Stimulated activated CD8-positive, alpha-beta memory T cell treated with anti-CD3 and anti-CD28 coated beads, Interleukin-12 subunit alpha, Interleukin-12 subunit beta, amount 100 ng/mL, for 24 hours (primary cell): Measurements from ENCODE around the gene FADS1.

Experiments used
- DNase-seq: peaks from one replicate; pipeline ENCODE4 v3.0.0-alpha.2; 2020; ENCODE audit errors: extremely low read depth

FADS1 gene

DNA sequence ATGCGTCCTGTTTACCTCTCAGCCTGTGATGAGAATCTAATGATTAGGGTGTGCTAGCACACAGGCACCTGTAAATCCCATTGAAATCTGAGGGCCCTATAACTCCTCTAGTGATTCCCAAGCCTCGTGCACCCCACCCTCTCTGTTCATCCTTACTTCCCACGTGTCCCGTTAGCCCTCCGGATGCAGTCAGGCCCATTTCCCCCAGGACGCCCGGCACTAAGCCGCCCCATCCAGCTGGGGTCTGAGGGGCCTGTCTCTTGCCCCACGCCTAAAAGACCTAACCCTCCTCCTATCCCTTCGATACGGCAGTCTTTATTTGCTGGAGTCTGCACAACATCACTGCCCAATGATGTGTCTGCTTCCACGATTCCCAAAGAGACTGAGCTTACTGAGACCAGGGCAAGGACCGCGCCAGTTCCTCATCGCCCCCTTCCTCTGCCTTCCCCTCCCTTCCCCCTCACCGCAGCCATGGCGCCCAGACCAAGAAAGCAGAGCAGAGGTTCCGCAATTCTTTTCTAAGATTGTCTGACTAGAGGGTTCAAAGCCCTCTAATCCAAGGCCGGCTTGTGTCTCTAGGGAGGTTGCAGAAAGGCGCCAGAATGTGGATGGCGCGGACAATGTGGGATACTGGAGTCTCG is 10.2 kb upstream of the FADS1 start:
- no peak for DNase-seq

DNA sequence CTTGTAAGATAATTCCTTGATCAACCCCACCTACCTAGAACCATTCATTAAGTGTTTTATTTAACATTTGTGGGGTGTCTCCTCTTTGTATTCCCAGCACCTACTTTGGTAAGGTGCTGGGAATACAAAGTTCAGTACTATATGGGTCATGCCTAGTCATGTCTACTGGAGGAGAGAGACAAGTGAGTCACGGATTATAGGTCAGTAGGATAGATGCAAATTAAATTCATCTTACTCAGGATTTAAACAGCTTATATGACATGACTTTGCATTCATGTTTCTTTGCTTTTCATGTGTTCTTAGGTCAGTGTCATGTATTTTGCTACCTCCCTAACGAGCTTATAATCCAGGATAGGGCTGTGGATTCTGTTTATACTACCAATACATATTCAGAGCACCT is 3.4 kb upstream of the FADS1 start:
- no peak for DNase-seq

DNA sequence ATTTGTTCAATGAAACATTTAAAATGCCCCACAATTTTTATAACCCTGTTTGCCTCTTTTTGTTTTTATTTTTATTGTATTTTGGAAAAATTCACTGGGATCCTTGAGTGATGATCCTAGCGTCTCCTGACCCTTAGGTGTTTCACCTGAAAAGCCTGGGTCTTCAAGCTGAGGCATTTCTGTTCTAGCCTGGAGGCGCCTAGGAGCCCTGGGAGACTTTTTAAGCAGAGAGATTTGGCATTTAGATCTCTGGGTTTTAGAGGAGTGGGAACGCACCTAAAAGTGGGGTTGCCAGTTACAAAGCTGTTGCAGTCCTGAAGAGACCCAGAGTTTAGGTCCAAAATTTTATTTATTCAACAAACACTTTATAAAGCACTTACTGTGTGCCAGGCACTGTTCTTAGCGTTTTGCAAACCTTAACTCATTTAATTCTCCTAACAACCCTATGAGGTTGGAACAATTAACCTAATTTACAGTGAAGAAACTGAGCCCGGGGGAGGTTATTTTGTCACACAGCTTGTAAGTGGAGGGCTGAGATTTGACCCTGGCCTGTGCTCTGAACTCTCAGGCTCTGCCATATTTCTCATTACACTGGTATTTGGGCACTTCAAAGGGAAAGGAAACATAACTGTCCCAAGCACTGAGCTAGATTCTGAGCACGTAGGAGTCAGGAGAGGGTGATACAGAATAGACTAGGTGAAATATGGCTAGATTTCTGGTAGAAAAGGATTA is 834 bp upstream of the FADS1 start:
- no peak for DNase-seq

GRCh38 chr11:61815790-61816735 is 740 bp downstream of the FADS1 start:
- DNase-seq: no peak

- DNase-seq: no peak
These were observed 1.6 kb downstream of the FADS1 start for GRCh38 chr11:61814958-61815789.

DNA sequence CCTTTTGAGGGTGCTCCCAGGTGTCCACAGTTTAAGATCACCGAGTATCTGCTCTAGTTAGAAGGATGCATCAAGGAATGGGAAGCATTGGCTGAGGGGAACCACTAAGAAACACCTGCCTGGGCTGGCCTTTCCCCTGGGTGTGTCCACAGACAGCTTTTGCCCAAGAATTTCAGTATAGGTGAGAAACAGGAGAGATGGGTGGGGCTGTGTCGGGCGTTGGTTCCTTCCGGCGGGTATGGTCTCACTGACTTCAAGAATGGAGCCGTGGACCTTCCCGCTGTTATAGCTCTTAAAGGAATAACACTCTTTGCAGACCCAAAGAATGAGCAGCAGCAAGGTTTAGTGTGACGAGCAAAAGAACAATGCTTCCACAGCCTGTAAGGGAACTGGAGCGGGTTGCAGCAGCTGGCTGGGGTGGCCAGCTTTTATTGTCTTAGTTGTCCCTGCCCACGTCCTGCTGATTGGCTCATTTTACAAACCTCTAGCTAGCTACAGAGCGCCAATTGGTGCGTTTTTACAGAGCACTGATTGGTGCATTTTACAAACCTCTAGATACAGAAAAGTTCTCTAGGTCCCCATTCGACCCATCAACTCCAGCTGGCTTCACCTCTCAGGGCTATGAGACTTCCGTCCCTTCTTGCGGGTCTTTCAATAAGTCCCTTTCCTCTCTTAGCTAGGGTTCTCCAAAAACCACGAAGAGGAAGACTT is 2.4 kb downstream of the FADS1 start:
- DNase-seq: no peak

DNA sequence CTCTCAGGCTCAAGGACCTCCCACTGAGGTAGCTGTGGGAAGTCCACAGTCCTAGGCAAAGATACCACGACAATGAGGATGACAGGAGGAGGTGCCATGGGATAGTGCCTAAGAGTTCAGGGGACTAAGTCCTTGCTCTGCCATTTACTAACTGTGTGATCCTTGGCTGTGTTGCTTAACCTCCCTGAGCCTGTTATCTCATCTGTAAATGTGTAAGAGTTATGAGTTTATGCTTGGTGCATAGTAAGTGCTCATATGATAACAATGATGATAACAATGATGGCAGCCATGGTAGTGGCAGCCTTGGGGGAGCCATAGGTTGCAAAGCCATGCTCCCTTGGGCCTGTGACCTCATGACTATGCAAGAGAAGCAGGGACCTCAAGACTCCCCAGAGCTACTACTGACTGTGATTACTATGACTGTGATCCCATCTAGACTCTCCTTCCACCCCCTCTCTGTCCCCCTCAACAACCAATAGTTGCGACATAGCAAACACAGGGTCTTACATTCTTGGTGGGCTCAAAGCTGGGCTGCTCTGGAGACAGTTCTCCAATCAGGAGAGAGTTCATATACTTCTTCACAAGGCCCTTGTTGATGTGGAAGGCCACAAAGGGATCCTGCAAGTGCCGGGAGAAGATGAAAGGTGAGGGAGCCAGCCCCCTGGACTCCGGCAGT is 3.9 kb downstream of the FADS1 start:
- no peak for DNase-seq

- DNase-seq: no peak
These were observed 5.0 kb downstream of the FADS1 start for GRCh38 chr11:61811831-61812230.

DNA sequence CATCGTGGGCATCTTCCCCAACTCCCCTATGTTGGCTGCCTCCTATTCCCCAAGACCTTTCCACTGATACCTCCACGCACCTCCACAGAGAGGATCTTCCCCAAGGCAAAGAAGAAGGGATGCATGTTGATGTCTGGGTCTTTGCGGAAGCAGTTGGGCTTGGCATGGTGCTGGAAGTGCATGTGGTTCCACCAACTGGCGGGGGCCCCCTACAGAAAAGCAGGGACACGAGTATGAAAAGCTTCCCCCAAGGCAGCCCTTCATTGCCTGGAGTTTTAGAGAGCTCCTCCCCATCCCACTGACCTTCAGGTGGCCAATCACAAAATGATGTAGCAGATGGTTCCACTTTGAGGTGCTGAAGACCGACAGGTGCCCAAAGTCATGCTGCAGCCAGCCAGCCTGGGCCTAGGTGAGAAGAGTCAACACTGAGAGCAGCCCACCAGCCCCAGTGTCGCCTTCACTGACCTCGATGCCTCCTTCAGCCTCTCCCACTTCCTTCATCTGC is 6.1 kb downstream of the FADS1 start:
- DNase-seq: no peak

GRCh38 chr11:61806785-61807184 is 10.0 kb downstream of the FADS1 start:
- DNase-seq: no peak

- DNase-seq: no peak
These were observed 11.7 kb downstream of the FADS1 start for GRCh38 chr11:61805146-61805545.

- DNase-seq: no peak
These were observed 12.7 kb downstream of the FADS1 start for GRCh38 chr11:61803889-61804647.

DNA sequence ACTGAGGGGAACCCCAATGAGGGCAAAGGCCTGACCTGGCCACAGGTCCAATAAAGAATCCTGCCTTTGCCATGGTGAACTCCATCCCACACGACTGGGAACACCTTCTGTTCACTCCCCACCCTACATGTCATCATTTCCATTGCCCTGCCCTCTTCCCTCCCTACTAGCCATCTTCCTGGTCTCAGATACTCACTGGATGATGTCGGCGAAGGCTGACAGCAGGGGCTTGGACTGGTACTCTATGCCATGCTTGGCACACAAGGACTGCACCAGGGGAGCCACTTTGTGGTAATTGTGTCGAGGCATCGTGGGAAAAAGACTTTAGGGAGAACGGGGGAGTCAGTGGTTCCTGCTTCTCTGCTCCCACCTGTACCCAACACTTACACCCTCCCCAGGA is 14.2 kb downstream of the FADS1 start:
- no peak for DNase-seq

DNA sequence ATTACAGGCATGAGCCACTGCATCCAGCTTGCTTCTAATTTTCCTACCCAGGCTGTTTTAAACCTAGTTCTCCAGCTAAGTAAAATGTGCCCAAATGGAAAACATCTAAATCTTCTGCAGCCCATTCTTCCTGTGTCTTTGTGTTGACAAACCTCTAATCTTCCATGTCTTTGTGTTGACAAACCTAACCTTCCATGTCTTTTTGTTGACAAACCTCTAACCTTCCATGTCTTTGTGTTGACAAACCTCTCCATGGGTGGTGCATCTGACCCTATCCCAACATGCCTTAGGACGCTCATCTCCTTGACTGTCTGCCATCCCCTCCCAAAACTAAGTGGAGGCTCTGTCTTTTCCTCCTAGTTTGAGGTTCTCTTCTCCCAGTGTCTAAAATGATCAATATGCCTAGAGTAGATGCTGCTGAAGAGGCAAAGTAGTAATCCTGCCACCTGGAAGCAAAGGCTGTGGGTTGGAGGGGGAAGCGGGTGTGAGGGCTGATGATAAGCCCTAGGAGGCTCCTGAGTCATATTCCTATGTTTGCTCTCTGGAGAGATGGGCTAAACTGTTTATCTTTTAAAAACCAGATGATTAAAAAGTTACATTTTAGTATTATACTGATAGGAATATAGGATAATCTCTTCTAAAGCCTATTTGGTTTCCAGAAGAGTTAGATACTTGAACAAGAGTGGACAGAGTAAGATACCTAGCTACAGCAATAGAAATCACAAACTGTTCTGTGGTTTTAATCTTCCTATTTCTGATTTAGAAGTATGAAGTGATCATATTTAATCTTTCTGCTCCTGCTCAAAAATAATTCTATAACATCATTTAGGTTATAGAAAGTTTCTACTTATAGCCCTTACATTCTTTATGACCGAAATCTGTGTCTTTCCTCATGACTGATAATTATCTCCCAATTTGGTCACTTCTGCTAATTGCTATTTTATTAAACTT is 16.2 kb downstream of the FADS1 start:
- no peak for DNase-seq

- DNase-seq: no peak
These were observed 17.0 kb downstream of the FADS1 start for GRCh38 chr11:61799665-61800284.

DNA sequence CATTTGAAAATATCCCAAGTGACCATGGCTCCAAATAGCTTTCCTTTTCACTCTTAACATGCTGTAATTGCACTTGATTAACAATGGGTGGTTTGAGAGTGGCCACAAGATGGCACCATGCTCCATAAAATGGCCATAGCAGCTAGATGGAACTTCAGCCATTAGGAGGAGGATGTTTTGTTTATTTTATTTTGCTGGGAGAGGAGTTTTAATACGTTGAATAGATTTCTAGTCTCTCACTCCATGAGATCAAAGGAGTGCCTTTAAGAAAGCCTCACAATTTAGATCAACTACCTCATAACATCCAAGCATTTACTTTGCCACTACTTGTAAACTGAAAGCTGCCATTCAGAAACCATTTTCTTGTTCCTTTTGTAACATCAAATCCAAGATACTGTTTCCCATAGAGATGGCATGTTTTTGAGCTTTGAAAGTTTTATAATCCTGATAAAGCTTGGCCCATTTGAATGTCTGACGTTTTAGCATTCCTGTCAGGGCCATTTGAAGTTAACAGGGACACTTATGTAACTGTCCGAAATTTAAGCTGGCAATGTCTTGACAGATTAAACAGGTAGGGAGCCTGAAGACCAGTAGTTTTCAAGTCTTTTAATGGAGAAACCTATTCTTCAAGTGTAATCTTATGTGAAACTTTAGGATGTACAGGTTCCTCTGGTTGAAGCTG is 19.4 kb downstream of the FADS1 start:
- no peak for DNase-seq

DNA sequence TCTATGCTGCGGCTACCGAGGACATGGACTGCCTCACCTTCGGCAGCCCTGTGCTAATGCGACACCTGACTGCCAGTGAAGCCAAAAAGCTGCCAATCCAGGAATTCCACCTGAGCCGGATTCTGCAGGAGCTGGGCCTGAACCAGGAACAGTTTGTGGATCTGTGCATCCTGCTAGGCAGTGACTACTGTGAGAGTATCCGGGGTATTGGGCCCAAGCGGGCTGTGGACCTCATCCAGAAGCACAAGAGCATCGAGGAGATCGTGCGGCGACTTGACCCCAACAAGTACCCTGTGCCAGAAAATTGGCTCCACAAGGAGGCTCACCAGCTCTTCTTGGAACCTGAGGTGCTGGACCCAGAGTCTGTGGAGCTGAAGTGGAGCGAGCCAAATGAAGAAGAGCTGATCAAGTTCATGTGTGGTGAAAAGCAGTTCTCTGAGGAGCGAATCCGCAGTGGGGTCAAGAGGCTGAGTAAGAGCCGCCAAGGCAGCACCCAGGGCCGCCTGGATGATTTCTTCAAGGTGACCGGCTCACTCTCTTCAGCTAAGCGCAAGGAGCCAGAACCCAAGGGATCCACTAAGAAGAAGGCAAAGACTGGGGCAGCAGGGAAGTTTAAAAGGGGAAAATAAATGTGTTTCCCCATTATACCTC is 20.8 kb downstream of the FADS1 start:
- no peak for DNase-seq
